Measurements from ENCODE around the gene MCRIP1. TPM values are rescaled to one million over a fixed set of nuclear protein-coding genes. Genes with fewer than 3 reads are reported as not detected.
A peak's percentile ranks its signal among the peaks of the same experiment; 100 is the strongest.

The MCRIP1 gene
- total and polyA plus RNA-seq, 9 of the 15 experiments (the other 6 are each of a cell fraction or from before 2014, with no cell fraction given) = 0.39 to 35.8 (median 9.7) TPM

GRCh38 chr17:81858170-81858966, 25.3 kb upstream of the MCRIP1 start (continued):
- TF ChIP-seq ZNF324 (CRISPR knock-in tag; IDR thresholded peaks at IDR 0.05) (no peak), ERF (CRISPR knock-in tag; IDR thresholded peaks at IDR 0.05) (no peak), BHLHE40 (IDR thresholded peaks at IDR 0.05; ENCODE audit: low read length) (no peak), ETV5 (CRISPR knock-in tag; IDR thresholded peaks at IDR 0.05; ENCODE audit: low read depth) (no peak), ZNF668 (CRISPR knock-in tag; IDR thresholded peaks at IDR 0.05) (no peak), RB1 (IDR thresholded peaks at IDR 0.05; ENCODE audit: low read depth) (no peak), NFRKB (IDR thresholded peaks at IDR 0.05; ENCODE audit: low read depth) (no peak), CREB3L1 (IDR thresholded peaks at IDR 0.05; ENCODE audit: borderline replicate concordance, low read depth) (no peak), SAP30 (IDR thresholded peaks at IDR 0.05; ENCODE audit: borderline replicate concordance, insufficient read depth, low read depth, low read length, poor library complexity, severe bottlenecking) (no peak), MLX (CRISPR knock-in tag; conservative IDR thresholded peaks at IDR 0.05) (no peak), JUNB (CRISPR knock-in tag; conservative IDR thresholded peaks at IDR 0.05) (no peak), ZNF124 (CRISPR knock-in tag; IDR thresholded peaks at IDR 0.05) (no peak), ZNF253 (CRISPR knock-in tag; conservative IDR thresholded peaks at IDR 0.05) (no peak), ZHX1 (conservative IDR thresholded peaks at IDR 0.05; ENCODE audit: low read length) (no peak), TEAD1 (CRISPR knock-in tag; IDR thresholded peaks at IDR 0.05) (no peak), SRSF1 (IDR thresholded peaks at IDR 0.05; ENCODE audit: low read depth, low read length) (no peak), RBFOX2 (IDR thresholded peaks at IDR 0.05; ENCODE audit: low read depth, low read length) (peak; percentile 81), PCBP1 (IDR thresholded peaks at IDR 0.05; ENCODE audit: low read depth, low read length, poor library complexity, severe bottlenecking) (no peak), HMBOX1 (IDR thresholded peaks at IDR 0.05) (no peak), SAFB2 (IDR thresholded peaks at IDR 0.05; ENCODE audit: borderline replicate concordance, low read depth, low read length, severe bottlenecking) (no peak), TEAD4 (IDR thresholded peaks at IDR 0.05; ENCODE audit: low read length) (no peak), TEAD4 (CRISPR knock-in tag; IDR thresholded peaks at IDR 0.05; ENCODE audit: borderline replicate concordance) (0 out of 2 replicates have a peak, but pooled peaks have one; percentile 37)

All from K562 (cell line).